ENCODE measurements around the gene MMD2.

DNA sequence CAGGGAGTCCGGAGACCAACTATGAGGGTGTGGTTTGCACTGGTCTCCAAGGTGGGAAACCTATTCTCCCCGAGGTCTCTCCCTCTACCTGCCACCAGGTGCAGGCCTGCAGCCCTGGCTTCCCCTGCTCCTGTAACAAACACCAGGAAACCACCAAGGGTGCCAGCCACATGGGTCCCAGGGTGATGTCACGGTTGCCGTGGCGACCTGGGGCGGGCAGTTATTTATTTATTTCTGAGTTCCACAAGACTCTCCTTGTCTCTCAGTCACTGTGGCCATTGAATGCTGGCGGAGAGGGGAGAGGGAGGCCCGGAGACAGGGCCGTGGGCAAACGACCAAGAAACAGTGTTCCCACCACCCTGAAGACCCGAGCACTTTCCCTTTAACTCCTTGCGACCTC, 27.0 kb downstream of the MMD2 start:
- TF ChIP-seq CTCF (conservative IDR thresholded peaks at IDR 0.05; ENCODE audit: low read length) (no peak), EZH2phosphoT487 (IDR thresholded peaks at IDR 0.05; ENCODE audit: borderline replicate concordance, low read depth, low read length) (no peak)
